ENCODE measurements around the gene THADA.

The THADA gene

DNA sequence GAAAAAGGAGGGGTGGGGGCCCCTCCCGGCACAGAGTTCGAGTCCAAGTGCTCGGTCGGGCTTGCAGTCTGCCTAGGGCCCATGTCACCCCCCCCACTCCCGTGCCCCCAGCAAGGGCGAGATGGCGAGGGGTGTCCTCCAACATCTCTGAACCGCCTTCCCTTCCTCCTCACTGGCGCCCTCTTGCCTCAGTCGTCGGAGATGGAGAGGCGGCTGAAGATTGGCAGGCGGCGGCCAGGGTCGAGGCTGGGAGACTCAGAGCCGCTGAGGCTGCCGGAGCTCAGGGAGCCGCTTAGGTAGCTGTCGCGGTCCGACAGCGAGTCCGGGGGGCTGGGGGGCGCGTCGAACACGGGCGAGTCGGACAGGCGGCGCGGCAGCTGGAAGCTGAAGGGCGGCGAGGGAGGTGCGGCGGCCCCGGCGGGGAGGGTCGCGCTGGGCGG is 371.7 kb downstream of the THADA start:
- peak; percentile 72 for DNase-seq (ENCODE audit: low spot score)

DNA sequence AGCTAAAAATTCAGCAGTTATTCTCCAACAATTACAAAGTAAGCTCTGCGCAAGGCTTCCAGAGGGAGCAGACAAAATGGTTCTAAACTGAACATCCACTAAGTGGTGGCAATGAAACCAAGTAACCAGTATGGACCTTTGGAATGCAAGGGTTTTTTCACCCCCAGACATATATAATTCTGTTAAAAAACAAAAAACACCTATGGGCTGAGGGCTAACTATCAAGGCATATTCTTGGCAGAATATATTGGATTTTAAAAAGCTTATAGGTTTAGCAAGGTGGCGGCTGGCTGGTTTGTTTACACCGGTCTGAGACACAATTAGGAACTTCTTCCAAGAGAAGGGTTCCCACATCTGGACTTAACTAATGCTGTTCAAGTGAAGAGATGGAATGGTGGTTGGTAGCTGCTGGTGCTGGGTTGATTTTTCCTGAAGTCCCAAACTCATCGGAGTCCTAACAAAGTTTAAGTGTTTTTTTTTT is 372.3 kb downstream of the THADA start:
- DNase-seq (ENCODE audit: low spot score), result peak; percentile 25

DNA sequence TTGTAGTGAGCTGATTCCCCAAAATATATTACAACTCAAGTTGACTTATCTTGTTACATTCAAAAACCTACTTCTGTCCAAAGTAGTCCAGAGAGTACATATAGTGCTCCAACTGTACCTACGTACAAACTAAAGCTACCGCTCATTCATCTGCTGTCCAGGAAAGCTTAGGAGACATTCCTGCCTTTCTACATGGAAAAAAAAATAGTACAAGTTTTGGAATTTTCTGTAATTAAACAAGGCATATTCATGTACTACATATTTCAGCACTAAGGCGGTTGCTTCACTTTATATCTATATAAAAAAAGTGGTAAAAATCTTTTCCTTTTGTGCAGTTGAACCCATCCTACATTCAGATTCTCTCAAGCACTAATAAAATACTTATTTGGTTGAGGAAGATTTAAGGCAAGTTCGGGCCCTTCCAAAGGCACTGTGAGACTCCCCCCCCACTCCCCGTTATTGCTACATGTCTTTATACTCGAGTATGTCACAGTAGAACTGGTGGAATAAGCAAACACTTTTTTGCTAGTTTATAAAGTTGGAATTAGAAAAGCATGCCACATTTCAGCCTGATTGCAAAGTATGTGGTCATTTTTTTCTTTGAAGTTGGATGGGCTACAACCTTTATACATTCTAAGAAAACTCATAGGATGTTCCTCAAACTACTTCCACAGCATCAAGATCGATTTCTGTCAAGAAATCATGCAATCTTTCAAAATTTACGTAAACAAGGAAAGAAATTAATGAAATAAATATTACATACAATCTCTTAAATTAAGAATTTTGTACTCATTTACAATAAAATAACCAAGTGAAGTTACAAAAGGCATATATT is 373.1 kb downstream of the THADA start:
- DNase-seq (ENCODE audit: low spot score), result peak; percentile 30

DNA sequence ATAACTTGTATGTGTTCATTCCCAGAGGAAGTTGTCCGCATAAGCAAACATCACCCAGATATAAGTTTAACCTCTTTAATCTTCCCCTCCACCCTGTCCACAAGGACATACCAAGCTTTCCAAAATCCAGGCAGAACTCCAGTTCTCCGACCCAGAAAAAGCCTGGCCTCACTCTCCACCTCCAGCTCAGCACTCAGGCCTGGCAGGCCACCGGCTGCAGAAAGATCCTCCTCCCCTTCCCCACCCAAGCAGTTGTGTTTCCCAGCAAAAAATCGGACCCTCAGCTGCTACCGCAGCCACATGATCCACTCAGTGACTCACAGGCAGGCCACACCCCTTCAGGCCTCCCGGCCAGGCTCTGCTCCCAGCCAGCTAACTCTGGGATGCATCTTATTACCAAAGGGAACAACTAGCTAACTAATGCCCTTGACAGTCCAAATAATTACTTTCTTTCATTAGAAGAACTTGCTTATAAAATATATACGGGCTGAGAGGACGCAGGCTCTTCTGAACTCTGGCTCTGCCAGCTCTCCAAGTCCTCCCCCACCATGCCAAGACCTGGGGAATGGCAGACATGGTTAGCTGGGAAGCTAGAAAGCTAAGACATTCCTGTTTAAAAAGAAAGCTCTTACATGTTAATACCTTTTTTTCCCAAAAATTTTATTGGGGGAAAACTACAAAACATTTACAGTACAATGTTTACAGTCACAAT is 373.9 kb downstream of the THADA start:
- DNase-seq (ENCODE audit: low spot score), result peak; percentile 87

DNA sequence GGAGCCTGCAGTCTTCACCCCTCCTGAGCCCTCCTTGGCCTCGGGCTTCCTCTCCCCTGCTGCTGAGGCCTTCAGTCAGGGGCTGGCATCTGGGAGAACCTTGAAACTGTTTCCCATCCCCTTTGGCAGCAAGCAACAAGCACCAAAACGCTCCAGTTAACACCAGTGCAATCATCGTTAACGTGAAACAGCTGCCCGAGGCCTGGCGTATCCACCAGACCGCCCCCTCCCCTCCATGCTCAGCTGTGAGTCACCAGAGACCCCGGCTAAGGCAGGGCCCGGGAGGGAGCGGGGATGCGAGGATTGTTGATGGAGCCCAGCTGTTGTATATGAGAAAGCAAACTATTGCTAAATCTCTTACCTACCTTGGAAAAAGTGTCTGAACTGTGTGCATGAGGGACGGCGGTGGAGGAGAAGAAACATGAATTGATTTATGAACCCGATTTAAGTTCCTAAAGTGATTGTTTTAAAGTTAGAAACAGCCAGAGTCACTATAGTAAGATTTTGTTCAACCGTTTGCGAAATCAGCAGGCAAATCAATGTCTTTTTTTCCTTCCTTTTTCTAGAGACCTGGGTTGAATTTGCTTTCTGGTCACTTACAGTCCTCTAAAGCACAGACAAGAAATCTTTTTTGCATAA is 374.6 kb downstream of the THADA start:
- peak; percentile 4 for DNase-seq (ENCODE audit: low spot score)

DNA sequence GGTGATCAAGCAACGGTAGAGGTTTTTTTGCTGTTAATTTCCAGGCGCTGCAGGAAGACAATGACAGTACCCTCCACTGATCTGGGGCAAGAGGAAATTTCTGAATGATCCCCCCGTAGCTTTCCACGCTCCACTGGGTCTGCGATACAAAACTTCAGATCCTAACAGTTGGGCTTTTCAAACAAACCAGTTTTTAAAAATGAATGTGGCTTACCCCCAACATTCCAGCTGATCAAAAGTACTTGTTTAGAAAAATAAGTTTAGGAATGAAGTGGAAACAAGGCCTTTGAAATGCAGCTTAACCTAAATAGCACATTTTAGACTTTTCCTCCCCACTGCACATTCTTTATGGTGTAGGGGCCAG is 375.1 kb downstream of the THADA start:
- no peak for DNase-seq (ENCODE audit: low spot score)

DNA sequence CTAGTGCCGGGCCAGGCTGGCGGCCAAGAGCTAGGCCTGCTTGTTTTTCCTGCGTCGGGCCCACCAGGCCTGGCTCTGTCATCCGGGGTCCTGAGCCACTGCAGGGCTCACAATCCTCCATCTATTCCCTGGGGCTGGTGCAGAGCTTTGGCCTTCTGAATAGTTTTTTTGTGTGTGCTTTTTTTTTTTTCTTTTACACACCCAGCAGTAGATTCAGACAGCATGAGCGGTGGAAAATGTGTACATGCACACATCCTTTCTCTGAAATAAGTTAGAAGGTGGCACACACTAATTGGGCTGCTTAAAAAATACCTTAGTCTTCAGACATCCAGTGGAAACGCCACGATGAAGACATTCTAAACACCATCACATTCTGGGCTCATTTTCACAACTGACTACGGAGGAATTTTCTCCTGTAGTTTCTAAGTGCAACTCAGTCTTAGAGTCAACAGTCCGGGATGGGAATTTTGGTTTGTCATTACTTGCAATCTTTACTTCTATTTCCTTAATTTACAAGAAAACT is 375.5 kb downstream of the THADA start:
- DNase-seq (ENCODE audit: low spot score), result no peak

DNA sequence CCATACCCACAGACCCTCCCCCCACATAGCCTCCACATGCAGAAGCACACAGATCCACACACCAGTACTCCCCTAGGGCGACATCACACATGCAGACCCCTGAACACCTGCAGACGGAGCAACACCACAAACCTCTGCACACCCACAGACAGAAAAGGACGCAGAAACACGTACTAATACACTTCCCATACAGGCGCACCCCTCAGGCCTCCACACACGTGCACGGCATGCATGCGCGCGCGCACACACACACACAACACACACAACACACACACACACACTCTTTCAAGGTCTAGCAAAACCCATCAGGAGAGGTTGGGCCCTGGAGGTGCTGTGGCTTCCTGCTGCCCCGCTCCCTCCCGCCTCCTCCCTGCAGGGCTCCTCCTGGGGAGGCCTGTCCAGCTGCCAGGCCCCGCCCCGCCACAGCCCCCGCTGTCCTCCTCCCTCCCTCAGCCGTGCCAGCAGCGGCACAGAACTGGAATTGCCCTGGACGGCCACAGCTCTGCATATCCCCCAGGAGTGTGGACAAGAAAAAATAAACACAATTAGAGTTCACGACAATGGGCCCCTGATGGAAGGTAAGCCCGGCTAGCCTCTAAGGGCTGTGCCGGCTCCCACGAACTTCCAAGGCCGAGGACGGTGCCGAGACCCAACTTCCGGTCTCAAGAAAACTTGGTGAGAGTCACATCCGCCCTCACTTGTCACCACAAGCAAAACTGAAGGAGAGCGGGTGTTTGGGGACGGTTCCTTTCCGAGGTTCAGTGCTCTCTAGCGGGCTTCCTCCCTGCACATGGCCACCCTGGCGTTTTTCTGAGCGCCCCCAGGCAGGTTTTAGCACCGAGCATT is 376.2 kb downstream of the THADA start:
- peak; percentile 78 for DNase-seq (ENCODE audit: low spot score)

DNA sequence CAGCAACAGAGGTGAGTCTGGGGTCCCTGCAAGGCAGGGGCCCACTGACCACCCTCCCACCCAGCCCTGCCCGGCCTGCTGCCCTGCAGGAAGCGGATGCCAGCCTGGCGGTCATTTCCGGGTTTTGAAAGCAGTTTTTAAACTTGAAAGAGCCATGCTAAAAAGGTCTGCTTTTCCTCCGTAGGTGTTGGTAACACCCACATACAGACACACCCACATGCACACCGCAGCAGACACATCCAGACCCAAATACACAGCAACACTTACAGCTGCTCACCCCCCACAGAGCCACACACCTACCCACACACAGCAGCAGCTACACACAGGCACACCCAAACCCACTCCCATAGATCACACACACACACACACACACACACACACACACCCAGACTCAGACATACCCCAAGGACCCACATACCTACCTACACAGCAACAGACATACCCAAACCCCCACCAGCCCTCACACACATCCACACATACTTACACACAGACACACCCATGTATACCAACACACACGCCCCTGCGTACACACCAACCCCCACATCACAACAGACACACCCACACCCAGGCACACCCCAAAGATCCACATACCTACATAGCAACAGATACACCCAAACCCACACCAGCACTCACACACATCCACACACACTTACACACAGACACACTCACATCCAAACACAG is 377.0 kb downstream of the THADA start:
- peak; percentile 56 for DNase-seq (ENCODE audit: low spot score)

DNA sequence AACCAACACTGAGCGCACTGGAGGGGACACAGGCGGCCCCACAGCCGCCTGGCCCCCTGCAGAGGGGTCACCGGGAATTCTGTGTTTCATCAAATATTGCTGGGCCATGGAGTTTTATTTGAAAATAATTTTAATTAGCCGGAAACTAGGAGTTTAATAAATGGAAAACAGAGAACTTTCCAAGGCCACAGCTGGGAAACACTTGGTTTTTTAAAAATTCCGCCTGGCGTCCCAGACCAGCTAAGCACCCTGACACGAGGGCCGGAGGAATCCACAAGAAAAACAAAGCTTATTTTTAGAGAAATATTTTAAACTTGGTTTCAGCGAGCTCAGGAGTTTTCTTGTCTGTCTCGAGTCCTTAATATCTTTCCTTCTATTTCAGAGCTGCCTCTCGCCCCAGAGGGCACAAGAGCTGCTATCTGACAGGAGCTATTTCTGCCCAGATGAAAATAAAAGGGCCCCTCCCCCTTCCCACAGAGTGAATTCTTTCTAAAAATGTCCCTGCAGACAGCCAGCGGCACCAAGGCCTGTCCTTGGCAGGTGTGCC is 377.6 kb downstream of the THADA start:
- DNase-seq (ENCODE audit: low spot score), result no peak

DNA sequence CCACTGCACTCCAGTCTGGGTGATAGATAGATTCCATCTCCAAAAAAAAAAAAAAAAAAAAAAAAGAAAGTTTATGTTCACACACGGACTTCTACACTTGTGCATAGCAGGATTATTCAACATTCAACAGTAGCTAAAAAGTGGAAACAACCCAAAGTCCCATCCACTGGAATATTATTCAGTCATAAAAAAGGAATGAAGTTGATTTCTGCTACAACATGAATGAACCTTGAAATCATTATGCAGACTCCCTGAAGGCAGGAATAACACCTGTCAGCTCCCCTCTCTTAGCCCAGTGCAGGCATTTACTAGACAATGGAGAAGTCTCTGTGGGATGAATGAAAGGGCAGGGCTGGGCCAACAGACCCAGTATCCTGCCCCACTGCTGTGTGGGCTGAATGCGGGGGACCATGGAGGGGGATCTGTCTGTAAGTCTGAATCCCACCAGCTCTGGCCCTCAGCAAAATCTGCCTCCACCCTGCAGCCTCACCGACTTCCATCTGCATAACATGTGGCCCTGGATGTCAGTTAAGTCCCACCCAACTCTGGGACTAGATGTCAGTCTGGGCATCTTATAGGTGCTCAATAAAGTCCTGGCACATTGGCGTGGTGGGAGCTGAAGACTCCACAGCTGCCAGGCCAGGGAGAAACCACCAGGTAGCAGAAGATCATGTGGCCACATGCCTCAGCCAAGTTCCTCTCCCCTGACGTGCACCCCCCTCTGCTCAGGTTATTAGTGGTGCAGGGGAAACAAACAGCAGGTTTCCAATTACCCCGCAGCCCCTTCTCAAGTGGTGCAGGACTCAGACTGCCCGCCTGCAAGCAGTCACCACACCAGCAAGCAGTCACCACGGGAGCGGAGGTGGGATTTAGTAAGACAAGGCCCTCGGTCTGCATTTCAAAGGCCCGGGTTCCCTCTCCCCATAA is 378.3 kb downstream of the THADA start:
- DNase-seq (ENCODE audit: low spot score), result no peak

DNA sequence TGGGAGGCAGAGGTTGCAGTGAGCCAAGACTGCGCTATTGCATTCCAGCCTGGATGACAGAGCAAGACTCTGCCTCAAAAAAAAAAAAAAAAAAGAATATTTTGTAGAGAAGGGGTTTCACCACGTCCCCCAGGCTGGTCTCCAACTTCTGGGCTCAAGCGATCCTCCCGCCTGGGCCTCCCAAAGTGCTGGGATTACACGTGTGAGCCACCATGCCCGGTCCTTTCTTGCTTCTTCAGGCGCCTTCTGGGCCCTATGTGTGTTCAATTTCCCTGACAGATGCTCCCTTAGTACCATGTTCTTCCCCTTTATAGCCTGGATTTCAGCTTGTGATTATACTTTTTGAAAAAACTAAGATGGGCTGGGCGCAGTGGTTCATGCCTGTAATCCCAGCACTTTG is 379.2 kb downstream of the THADA start:
- DNase-seq (ENCODE audit: low spot score), result no peak

DNA sequence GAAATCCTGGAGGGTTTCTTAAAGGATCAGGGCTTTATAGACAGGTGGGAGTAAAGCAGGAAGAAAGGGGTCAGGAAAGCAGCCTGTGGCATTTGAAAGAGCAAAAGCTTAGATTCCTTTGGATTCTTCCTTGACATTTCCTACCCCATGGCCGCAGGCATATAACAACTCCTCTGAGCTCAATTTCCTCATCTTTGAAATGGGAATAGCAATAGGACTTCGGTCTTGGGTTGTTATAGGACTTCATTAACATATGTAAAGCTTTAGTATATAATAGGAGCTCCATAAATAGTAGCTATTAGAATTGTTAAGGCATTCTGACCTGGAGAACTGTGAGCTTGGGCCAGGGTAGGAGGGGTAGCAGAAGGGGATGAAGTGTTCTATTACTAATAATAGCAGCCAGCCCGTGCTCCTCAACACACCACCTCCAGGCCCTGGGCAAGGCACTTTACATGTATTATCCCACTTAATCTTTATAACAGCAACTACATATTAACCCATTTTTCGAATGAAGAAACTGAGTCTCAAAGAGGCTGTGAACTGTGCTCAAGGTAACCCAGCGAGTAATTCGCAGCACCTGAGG is 380.1 kb downstream of the THADA start:
- DNase-seq (ENCODE audit: low spot score), result no peak

DNA sequence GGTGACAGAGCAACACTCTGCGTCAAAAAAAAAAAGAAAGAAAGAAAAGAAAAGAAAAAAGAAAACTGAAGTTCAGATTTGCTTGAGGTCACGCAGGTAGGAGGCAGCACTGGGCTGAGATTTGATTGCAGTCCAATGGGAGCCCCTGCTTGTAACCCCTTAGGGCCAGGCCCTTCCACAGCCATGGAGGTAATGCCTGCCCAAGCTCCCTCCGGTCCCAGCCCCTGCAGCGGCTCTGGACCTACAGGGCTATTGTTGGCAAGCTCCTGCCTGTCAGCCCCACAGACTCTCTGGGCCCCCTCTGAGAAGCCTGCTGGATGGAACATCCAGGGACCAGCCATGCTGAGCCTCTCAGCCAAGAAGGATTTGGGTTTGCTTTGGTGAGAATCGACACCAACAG is 381.6 kb downstream of the THADA start:
- DNase-seq (ENCODE audit: low spot score), result no peak

DNA sequence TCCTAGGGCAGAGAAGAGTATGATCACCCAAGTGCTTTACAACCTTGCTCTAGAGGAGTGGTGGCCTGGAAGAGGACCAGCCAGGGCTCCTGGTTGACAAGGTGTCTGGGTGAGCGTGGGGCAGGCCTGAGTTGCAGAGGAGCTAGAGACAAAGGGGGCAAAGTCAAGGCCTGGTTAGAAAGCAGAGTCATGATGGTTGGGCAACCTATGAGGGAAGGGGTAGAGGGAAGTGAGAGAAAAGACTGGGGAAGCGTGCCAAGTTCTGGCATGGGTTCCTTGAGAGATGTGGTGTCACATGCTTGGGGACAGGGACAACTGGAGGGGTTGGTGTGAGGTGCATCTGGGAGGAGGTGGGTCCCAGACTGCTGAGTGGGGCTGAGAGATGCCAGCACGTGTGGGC is 382.9 kb downstream of the THADA start:
- no peak for DNase-seq (ENCODE audit: low spot score)

DNA sequence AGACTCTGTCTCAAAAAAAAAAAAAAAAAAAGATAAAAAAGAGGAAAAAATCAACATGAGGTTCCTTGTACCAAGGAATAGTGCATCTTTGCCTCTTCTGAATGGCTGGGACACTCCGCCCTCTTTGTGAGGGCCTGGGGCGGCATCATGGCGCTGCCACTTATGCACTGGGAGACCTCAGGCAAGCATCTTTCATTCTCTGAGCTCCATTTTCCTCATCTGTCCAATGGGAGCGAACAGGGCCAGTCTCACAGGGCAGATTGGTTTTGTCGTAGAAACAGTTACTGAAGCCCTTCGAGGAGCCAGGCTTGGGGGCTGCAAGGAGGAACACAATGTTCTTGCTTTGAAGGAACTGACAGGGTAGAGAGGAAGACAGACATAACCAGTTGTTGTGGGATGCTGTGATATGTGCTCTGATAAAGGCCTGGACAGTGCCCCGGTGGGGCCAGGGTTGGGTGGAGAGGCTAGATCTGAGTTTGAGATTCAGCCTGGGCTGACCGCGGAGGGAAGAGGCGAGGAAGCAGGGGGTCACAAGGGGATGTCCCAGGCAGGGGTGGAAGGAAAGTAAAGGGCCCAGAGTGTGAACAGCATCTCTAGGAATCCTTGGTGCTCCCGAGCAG is 383.5 kb downstream of the THADA start:
- DNase-seq (ENCODE audit: low spot score), result no peak

DNA sequence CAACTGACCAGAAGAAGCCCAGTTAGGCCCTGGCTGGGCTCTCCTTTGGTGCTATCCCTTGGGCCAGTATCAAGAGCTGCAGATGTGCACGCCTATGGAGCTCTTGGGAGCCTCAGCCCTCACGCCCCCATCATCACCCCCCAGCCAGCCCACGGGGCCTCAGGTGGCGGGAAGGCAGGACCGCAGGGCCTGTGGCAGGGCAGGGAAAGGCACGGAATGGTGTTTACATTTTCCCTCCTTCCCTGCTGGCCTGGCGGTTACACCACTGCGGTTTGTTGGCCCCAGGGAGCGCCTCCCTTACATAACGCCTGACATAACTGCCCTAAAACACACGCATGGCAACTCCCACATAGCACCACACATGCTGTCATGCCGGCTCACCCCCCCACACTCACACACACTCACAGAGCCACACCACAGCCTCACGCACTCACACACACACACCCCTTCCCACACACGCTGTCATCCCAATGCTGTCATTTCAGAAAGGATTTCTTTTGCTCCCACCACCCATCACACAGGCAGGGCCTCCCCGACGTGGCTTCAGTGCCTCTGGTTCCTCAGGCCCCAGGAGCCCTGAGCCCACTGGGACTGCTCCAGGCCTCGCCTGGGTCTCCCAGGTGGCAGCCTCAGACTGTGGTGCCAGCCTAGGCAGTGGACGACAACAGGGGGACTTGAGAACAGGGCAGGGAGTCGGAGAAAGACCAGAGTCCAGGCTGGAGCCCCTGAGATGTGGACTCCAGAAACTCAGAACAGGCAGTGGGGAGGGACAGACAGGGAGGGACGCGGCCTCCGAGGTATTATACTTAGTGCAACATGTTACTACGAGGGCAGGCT is 385.2 kb downstream of the THADA start:
- DNase-seq (ENCODE audit: low spot score), result no peak

DNA sequence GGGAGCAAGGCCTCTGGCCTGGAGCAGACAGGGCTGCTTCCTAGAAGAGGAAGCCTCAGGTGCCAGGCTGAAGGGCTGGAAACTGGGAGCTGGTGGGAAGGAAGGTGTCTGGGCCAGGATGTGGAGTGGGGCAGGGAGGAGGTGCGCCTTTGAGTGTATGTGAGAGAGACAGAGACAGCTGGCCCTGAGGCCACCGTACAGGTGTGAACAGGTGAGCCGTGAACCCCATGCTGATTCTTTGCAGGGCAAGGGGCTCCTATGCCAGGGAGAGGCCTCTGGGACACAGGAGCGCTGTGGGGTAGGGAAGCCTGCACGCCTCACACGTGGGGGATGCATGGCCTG is 385.7 kb downstream of the THADA start:
- no peak for DNase-seq (ENCODE audit: low spot score)

All from LoVo (cell line).